COLO829 (cell line): Measurements from ENCODE around the gene MIGA2.

Experiments used
- DNase-seq: peaks from one replicate; pipeline ENCODE4 v3.0.0; 2012; ENCODE audit warnings: low spot score

Gene MIGA2

DNA sequence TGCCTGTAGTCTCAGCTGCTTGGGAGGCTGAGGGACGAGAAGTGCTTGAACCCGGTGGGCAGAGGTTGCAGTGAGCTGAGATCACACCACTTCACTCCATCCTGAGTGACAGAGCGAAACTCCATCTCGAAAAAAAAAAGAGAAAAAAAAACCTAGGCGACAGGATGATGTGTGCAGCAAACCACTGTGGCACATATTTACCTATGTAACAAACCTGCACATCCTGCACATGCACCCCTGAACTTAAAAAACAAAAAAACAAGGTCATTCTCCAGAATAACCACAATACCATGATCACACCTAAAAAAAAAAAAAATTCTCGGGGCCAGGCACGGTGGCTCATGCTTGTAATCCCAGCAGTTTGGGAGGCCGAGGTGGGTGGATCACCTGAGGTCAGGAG lies 37.0 kb downstream of the MIGA2 start:
- DNase-seq, result no peak

DNA sequence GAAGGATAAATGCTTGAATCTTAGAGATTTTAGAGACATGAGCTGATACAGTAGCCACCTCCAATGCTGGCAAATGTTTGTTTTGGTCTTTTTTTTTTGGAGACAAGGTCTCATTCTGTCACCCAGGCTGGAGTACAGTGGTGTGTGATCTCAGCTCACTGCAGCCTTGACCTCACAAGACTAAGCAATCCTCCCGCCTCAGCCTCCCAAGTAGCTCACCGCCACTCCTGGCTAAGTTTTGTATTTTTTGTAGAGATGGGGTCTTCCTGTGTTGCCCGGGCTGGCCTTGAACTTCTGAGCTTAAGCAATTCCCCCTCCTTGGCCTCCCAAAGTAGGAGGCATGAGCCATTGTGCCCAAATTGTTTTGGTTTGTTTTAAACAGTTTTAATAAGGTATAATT lies 37.7 kb downstream of the MIGA2 start:
- DNase-seq, result no peak

DNA sequence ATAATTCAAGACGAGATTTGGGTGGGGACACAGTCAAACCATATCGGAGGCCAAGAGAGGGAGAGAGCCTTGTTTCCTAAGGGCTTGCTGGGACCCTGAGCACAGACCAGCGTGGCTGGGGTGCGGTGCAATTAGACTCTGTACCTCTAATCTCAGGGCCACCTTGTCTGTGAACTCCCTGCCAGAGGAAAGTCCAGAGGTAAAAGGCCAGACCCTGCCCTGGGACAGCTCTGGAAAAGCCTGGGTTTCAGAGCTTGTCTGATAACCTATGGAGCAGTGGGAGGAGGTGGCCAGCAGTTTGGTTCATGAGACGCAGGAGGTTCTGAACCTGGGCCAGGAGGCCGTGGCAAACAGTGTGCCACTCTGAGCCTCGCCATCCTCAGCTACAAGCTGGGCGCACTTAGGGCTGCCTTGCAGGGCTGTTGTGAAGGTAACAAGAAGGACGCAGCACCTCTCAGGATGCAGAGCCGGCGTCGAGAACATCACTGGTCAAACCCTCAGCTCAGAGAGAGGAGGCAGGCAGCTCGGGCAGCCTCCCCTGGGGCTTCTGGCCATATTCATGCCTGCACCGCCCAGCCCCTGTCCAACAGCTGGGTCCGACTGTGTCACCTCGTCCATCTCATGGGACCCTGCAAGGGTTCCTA lies 39.7 kb downstream of the MIGA2 start:
- DNase-seq, result no peak

DNA sequence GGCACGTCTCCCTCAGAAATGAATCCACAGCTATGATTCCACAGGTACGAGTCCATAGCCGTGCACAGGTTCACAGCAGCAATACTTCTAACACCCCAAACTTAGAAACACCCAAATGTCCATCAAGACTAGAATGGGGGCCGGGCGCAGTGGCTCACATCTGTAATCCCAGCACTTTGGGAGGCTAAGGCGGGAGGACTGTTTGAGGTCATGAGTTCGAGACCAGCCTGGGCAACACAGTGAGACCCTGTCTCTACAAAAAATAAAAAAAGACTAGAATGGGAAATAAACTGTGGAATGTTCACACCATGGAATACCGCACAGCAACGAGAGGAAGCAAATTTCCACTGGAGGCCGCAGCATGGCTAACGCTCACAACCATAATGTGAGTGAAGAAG lies 40.2 kb downstream of the MIGA2 start:
- DNase-seq, result no peak

DNA sequence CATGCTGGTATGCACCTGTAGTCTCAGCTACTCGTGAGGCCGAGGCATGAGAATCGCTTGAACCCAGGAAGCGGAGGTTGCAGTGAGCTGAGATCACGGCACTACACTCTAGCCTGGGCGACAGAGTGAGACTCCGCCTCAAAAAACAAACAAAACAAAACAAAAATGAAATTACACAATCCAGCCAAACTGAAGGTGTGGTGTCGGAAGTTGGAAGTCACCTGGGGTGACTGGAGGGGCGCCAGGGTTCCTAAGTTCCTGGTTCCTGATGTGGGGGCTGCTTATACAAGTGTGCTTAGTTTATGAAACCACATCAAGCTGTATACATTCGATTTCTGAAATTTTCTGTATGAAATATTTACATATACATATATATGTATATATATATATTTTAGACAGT lies 40.8 kb downstream of the MIGA2 start:
- DNase-seq, result no peak

DNA sequence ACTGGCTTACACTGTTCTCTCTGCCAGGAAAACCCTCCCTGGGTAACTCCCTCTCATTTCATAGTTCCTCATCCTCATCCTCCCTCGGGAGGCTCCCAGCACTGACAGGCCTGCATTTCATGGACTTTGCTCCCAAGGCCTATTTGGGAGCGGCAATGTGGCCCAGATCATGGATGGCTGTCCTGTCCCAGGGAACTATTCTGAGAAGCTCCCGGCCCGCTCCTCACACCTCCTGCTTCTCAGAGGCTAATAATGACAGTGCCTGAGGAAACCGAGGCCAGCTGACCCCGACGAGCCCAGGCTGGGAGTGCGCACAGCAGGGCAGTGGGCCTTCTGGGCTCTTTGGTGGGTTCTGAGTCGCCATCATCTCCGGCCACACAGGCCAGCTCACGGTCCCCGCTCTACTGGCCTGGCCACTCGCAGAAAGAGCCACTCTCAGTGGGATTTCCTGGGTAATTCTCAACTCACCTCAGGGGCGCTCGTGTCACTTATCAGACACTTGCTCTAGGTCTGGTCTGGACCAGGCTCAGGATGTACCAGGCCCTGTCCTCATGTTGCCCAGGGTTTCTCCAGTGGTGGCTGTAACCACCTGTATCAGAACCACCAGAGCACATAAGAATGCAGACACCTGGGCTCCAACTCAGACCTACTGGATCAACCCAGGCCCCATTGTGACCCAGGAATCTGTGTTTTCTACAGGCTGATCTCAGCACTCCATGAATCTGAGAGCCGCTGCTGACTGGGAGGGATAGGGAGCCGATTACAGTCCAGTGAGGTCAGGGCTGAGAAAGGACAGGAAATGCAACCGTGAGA lies 42.5 kb downstream of the MIGA2 start:
- DNase-seq, result no peak

DNA sequence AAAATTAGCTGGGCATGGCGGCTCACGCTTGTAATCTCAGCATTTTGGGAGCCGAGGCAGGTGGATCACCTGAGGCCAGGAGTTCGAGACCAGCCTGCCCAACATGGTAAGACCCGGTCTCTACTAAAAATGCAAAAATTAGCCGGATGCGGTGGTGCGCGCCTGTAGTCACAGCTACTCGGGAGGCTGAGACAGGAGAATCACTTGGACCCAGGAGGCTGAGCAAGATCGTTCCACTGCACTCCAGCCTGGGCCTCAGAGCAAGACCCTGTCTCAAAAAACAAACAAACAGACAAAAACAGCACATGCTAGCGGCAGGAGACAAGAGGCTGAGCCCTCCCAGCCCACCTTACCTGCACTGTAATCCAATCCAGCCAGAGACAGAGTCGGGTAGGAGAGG lies 43.4 kb downstream of the MIGA2 start:
- DNase-seq, result no peak

DNA sequence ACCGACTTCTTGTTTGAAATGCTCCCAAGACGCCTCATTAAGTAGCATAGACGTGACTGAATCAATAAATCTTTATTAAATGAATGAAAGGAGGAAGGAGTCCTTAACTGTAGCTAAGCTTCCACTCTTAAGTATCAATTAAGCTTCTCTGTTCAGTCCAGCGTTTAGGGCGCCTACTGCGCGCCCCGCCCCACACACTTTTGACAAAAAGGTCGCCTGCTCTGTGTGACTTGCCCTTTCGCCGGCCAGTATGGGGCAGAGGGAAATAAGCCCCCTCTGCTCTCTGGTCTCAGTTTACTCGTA lies 43.8 kb downstream of the MIGA2 start:
- DNase-seq, result no peak

DNA sequence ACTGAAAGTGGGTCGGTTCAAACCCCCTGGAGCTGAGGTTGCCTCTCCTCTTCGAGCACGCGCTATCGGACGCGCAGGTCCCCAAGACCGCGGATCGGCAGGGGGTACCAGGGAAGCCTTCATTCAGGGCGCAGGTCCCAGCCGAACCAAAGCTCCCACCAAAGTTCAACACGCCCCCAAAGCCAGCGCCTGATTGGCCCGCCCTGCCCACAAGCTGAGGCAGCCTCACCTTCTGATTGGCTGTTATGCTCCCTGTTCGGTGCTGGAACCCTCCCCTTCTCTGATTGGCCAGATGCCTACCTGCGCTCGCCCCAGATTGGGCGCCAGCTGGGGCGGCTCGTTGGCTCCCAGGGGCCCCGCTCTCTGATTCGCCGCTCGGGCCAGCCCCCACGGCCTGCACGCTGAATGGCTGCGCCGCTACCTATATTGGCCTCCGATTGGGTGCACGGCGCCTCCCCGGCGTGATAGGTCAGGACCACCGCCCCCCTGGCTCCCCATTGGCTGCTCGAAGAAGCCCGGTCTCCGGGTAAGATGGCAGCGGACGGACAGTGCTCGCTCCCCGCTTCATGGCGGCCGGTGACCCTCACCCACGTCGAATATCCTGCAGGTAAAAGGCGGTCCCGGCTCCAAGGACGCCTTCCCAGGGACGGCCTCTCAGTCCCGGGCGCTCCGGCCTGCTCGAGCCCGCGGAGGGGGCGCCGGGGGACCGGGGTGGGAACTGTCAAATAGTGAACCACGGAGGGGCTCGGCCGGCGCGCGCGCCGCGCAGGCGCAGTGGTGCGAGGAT lies 44.4 kb downstream of the MIGA2 start, which contains the start of gene DOLPP1:
DOLPP1 (plus strand) TSS at position 511 of the 787 bp plus-strand sequence; CDS start at position 532, 21 bp downstream.
- peak; percentile 99 for DNase-seq

DNA sequence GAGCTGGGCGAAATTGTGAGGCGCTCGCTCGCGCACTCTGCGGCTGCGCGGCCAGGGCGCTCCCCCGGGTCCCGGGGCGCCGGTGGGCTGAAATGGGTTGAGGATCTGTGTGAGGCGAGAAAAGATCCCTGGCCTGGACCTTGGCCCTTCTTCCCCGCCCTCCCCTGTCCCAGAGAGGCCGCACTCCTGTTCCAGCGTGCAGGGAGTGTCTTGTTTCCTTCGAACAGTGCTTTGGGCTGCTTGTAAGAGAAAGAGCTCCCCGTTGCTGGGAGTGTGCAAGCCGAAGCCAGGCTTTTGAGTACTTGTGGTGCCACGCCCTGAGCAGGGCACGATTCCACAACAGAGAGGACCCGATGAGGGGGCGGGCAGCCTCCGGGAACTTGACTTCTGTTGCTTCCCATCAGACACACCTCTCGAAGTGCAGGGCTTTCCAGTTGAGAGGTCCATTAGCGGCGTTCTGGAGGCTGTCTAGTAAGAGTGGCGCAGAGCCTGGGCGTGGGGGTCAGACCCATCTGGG lies 45.0 kb downstream of the MIGA2 start:
- DNase-seq, result peak; percentile 91

DNA sequence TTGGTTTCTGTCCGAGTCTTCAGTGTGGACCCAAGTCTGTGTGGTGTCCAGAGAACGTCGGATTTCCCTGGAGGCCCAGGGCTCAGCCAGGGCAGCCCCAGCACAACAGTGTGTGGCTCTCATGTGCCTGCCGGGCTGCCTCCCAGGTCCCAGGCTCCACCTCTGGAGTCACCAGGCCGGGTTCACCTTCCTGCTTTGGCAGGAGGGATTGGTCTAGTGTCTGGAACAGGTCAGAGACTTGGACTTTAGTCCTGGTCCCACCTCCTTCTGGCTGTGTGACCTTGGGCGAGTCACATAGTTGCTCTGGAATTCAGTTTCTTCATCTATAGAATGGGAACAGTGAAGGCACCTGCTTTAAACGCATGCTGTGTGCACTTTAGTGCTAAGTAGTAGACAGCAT lies 47.7 kb downstream of the MIGA2 start:
- DNase-seq, result no peak

DNA sequence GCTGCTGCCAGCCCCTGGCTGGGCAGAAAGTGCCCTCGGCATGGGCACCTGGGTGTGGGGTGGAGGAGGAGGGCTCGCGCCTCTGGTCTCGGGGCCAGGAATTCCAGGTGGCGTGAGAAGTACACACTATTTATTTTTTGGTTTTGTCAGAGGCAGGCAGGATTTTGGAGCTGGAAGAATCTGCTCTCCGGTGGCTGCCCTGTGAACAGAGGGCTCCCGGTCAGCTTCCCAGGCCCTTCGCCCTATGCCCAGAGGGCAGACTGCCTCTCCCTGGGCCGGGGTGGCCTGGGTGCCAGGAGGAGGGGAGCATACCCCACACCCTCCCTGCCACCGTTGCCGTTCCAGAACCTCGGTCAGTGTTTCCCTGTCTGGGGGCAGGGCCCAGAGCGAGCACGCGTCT lies 52.8 kb downstream of the MIGA2 start:
- DNase-seq, result no peak

DNA sequence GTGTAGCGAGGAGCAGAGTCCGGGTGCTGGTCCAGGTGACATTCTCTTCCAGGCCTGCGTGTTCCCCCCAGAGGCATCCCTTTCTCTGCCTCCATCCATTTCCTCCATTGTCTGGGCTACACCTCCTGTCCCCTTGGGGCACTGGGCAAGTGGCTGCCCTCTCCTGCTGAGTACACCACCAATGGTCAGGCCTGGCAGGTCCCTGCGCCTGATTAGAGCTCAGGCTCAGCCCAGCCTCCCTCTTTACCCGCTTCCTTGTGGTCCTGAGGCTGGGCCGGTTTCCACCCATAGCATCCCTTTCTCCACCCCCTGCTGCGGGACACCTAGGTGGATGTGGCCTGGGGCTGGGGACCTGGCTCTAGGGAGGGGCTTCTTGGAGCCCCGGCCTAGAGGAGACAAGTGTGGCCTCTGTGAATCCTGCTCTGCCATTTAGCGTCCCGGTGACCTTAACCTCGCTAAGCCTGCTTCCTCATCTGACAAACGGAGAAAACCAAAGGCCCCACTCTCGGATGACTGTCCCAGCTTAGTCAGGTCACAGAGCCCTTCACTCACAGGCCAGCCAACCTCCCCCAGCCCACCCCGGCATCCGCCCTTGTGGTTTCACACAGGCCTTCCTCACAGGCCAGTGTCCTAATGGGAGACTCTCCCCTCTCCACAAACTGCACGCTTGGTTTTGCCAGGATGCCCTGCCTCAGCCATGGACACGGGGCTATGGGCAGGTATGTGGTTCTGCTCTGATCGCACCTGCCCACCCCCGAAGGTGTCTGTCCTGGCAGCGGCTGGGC lies 57.4 kb downstream of the MIGA2 start:
- DNase-seq, result no peak

DNA sequence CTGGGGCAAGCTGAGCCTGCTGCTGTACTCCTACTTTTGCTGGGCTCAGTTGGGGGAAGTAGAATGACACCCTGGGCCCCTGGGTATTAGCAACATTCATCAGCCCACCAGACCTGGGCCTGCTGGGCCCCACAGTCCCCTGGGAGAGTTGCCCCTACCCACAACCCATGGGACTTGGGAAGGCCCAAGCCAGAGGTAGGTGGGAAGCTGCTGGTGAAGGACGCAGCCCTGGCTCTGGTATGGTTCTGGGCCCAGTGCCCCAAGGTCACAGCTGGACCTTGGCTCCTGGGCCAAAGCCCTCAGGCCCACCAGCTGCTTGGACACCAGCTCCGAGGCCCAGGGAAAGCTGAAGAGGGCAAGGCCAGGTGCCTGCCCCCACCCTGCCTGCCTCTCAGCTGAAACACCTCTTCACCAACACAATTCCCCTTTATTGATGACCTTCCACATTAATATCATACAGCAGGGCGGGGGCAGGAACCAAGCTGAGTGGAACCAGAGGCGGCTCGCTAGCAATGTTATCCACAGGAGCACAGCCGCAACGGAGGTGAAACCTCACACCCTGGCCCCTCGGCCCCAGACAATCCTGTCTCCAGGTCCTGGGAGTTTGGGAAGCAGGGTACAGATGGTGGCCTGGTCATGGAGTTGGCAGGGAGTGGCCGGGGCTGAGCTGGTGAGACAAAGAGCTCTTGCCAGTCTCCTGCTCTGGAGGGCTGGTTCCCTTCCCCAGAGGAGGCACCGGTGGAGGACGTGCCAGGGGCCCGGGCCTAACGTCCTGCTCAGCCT lies 58.2 kb downstream of the MIGA2 start:
- DNase-seq, result no peak

DNA sequence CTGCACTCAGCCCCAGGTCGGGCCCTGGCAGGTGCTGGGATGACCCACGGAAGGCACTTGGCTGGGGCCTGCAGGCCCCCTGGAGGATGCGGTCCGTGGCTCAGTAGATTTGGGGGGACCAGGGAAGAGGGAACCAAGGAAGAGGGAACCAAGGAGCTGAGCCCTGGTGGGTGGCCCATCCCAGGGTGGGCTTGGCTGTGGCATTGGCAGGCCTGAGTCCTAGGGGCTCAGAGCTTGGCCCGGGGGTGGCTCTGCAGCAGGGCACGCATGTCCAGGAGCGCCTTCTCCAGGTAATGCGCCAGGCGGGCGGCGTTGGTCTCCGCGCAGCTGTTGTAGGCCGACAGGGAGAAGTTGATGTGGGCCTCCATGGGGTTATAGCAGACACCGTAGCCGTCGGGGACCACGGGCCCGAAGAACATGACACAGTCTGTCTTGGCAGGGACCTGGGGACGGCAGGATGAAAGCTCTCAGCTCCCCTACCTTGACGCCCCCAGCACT lies 58.8 kb downstream of the MIGA2 start:
- no peak for DNase-seq

DNA sequence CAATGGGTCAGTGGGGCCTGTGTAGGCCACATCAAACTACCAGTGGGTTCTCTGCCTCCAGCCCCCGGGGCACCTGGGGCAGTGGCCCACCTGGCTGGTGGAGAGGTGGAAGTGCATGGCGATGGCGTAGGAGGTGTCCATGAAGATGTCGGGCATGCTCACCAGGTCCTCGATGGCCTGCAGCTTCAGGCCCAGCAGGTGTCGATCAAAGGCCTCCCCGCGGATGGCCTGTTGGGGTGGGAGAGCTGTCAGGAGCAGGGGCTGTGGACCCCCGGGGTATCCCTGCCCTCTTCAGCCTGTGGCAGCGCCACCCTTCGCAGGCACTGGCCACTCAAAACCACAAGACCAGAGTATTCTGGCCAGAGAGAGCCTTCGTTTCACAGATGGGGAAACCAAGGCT lies 59.5 kb downstream of the MIGA2 start:
- DNase-seq, result no peak

DNA sequence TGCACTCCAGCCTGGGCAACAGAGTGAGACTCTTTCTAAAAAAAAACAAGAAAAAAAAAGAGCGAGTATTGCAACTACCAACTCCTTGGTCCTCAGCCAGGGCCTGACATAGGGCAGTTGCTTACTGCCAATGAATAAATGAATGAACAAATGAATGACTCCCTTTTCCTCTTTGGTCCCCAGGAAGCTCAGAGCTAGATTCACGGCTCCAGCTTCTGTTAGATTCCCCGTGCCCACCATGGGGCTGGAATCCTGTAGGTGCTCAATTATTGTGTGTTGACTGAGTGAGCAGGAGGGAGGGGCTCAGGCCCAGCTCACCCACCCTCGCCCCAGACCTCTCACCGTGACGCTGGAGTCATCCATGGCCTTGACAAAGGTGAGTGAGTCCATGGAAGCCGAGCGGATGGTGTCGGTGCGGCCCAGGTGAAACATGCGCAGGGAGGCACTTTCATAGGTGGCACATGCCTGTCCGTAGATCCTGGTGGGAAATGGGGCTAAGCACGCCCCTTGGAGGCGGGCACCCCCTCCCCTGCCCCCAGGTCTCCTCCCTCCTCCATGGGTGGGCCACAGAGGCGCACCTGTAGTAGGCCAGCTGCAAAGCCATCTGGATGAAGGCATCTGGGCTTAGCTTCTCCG lies 61.4 kb downstream of the MIGA2 start:
- no peak for DNase-seq

DNA sequence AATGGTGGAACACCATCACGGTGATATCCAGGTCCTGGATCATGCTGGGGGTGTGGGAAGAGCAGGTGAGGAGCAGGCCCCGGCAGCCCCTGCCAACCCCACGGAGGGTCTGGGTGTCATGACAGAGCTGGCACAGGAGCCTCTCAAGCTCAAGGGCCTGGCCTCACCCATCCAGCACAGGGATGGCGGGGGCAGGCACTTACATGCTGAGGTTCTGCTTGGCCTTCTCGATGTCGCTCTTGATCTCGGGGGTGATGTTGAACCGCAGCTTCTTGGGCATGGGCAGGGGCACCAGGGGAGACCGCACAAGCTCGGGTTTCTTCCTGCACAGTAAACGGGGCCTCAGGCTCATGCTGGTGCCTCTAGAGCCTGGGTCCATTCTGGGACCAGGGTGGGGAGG lies 61.9 kb downstream of the MIGA2 start:
- DNase-seq, result no peak

DNA sequence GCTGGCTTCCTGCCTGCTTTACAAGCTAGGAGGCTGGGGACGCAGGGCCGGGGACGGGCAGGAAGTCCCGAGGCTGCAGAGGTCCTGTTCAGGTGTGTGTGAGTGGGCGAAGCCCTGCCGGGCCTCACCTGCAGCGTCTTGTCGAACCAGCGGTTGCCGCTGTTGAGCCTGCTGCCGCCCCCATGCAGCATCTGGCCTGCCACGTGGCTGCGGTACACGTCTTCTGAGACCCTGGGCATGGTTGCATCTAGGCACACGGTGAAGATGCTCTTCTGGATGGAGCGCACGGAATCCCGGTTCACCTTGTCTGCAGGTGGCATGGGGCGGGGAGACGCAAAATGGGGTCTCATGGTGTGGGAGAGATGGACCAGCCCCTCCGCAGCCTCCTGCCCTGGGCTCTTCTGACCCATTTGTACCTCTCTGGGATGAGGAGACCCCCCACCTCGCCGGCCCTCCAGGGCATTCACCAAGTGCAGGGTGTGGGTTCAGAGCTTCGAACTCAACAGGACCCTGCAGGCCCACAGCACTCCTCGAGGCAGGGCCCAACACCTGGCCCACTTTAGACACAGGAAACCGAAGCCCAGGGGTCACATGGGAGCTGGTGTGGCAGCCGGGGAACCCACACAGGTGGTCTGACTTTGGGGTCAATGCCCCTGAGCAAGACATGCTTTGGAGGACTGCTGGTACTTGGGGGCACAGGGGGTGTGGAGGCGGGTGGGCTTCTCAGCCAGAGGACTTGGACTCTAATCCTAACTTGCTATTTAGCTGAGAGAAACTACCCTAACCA lies 64.2 kb downstream of the MIGA2 start:
- no peak for DNase-seq

DNA sequence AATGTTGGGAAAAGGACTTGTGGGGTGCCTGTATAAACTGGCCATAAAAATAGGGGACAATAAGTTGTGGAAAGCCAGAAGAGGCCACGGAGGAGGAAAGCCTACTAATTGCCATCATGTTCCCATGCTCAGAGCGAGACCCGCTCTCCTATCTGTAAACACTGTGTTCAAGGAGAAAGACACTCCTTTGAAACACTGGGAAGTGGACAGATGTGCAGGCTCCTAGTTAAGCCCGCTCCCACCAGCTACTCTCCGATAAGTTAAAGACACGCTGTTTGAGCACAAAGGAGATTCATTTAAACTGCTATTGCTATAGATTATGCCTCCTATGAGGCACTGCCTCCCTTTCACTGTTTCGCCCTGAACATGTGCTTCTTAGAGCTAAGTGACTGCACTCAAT lies 64.9 kb downstream of the MIGA2 start:
- no peak for DNase-seq
